Heart left ventricle (tissue), 16 donors: ENCODE data around the gene FOXJ3. TPM values are rescaled to one million over a fixed set of nuclear protein-coding genes. Genes with fewer than 3 reads are reported as not detected.

Experiments used
- ATAC-seq, 4 donors: fragments of 200-7000 bp; cut with Tn5 transposase; one replicate each; pipeline ENCODE4 v1.9.1; 2020 to 2022; ENCODE audit warnings: moderate library complexity in 4 of 4, mild to moderate bottlenecking in 3 of 4, moderate number of reproducible peaks in 1 of 4
- DNase-seq, 5 donors: peaks; one replicate each; pipeline ENCODE4 v3.0.0-alpha.2; 2020
- H3K27ac ChIP-seq, 12 donors: fragments of 200-600 bp; sonication (generic) in 4 of 12; one replicate each; pipeline versions ENCODE4 v1.5.0 to v1.8.0; 2016 to 2022; ENCODE audit warnings: mild to moderate bottlenecking in 2 of 12
- H3K27me3 ChIP-seq, 9 donors: fragments of 200-600 bp; sonication (generic) in 2 of 9; one replicate each; pipeline versions ENCODE4 v1.5.1 to v1.8.0; 2016 to 2022; ENCODE audit warnings: mild to moderate bottlenecking in 3 of 9
- H3K36me3 ChIP-seq, 9 donors: fragments of 200-600 bp; sonication (generic) in 2 of 9; one replicate each; pipeline versions ENCODE4 v1.5.0 to v1.8.0; 2018 to 2022; ENCODE audit warnings: mild to moderate bottlenecking in 2 of 9
- H3K4me1 ChIP-seq, 12 donors: fragments of 200-600 bp; sonication (generic) in 4 of 12; one replicate each; pipeline versions ENCODE4 v1.5.0 to v1.8.0; 2016 to 2022; ENCODE audit warnings: mild to moderate bottlenecking in 3 of 12
- H3K4me3 ChIP-seq, 12 donors: fragments of 200-600 bp; sonication (generic) in 4 of 12; one replicate each; pipeline versions ENCODE4 v1.5.0 to v1.8.0; 2017 to 2022; ENCODE audit warnings: mild to moderate bottlenecking in 9 of 12, moderate library complexity in 4 of 12
- H3K9me3 ChIP-seq, 12 donors: fragments of 200-600 bp; sonication (generic) in 4 of 12; one replicate each; pipeline versions ENCODE4 v1.5.0 to v1.8.0; 2016 to 2022; ENCODE audit warnings: mild to moderate bottlenecking in 1 of 12
- CTCF ChIP-seq, 12 donors: fragments of 200-600 bp; sonication (generic) in 4 of 12; IDR thresholded peaks; one replicate each; pipeline versions ENCODE4 v1.5.0 to v1.8.0; 2018 to 2022; ENCODE audit warnings: antibody characterized with exemption in 12 of 12, mild to moderate bottlenecking in 5 of 12
- POLR2A ChIP-seq, 2 donors: fragments of 450-650 bp; IDR thresholded peaks; one replicate each; pipeline ENCODE4 v1.6.1; 2017; ENCODE audit warnings: antibody characterized with exemption in 2 of 2, mild to moderate bottlenecking in 2 of 2, moderate library complexity in 2 of 2
- WGBS, 4 donors: extraction: QIAGEN DNeasy Blood & Tissue Kit in 2 of 4; methylation state at CpG; one replicate each; pipeline versions ENCODE4 v1.1.5 to v1.1.7; 2013 to 2018; 5-methylcytosine and 5-hydroxymethylcytosine counted together
- intact Hi-C, 10 donors: fragments of 100-400 bp; cut with DNase I; formaldehyde crosslinking; loops; one replicate each; pipeline versions ENCODE4 v1.11.1 to v1.14.2; 2022
- polyA plus RNA-seq, 2 donors: library from polyadenylated mRNA; stranded (reverse); fragments of 200-250 nt; gene quantifications; one replicate each; pipeline ENCODE4 v1.2.3, GENCODE V29; 2013
- total RNA-seq, 9 donors: library from RNA; depleted of rRNA in 2 of 9; stranded (reverse); fragments of >200 nt in 2 of 9; fragmentation: NEBNext Ultra II Directional in 3 of 9; extraction: Animal tissue kit (Norgen Biotek cat#: 25700) in 3 of 9; gene quantifications; one replicate each; pipeline versions ENCODE4 v1.1.0 to v1.2.4, GENCODE V29; 2016 to 2023
- donor health status: ischemic (EF 13 %, LVEDD 7.1; RV severe dilation, severe dysfunction).
- donor health status: healthy with polysubstance abuse.
- donor health status: DM: no; HTN: yes; CAD: no.
- donor health status: DM: no; HTN: no; CAD: no.
- donor health status: ischemic (EF 25% LVEDD 6.9; RV normal size, moderate dysfunction).
- donor health status: ischemic (EF 25% LVEDD 5.7; RV mildly dilated, moderate dysfunction).
- donor health status: healthy.
- donor health status: DM: yes; HTN: yes; CAD: no.
- donor health status: ischemic (EF 35%, LVEDD 5.7; RV mildly dilated, moderate dysfunction).
- donor health status: nonischemic (EF 11% LVEDD 7.7; RV severe dilation, severe dysfunction).
- donor health status: DM: yes; HTN: yes; CAD: no.
- donor health status: PGD.
- donor health status: ischemic (EF 29% LVEDD 5.4; RV normal size, mild dysfunction).
- donor health status: nonischemic (EF 23%, LVEDD 6.1; RV moderate dilation, normal function).

Gene FOXJ3
- total and polyA plus RNA-seq, 11 donors: 10.8 to 48.8 (median 36.4) TPM

DNA sequence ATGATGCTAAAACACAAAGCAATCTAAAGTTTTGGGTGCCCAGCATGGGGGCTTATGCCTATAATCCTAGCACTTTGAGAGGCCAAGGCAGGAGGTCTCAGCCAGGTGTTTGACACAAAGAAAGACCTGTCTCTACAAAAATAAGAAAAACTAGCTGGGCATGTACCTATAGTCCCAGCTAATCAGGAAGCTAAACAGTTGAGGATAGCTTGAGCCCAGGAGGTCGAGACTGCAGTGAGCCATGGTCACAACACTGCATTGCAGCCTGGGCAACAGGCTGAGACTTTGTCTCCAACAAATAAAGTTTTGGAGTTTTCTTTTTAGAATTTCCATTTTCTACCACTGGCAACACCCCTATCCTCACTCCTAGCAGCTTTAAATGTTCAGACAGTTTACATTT lies 115.4 kb downstream of the FOXJ3 start:
- no peaks in the 10 kb centered on the region for H3K27me3 ChIP-seq
- H3K27ac ChIP-seq: no peak overlapping the region
- H3K4me3 ChIP-seq: no peak overlapping the region
- H3K4me1 ChIP-seq: peaks cover 0 to 27% (median 8%) of the 10 kb centered on the region in 12 donors
- no peak for TF ChIP-seq POLR2A (IDR thresholded peaks at IDR 0.05)
- no peak for TF ChIP-seq CTCF (IDR thresholded peaks at IDR 0.05)
- no peaks in the 10 kb centered on the region for H3K36me3 ChIP-seq
- H3K9me3 ChIP-seq: peaks cover 0 to 4% (median 0%) of the 10 kb centered on the region in 12 donors
- WGBS, 4 donors: 68 to 81% (median 75%) methylated on average over 1 of the region's 1 CpG
- DNase-seq: no peak
- no peak for ATAC-seq
- intact Hi-C loops: loop anchor here in 1 of 10 donors (10.0 kb wide), 1 partner anchor 55 kb away; no protein-coding TSS in a partner anchor

DNA sequence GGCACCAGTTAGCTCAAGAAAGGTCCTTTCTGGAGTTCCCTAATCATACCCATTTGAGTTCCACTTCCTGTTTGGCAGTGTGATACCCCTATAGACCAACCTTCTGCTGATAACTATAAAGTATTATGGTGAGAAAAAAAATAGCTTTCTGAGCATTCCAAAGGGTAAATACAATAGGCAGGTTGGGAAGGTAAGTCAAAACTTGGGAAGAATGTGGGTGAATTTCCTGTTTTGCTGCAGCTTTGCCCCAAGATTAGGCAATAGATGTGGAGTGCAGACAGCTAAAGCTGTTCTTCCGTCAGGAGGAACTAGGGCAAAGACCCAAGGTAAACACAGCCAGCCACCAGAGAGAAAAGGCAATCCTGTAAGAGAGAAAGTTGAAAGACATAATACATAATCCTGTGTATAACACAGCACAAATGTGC lies 120.6 kb downstream of the FOXJ3 start:
- peak overlapping the region in 2 of 12 donors; percentile 6 to 51 for H3K27ac ChIP-seq
- intact Hi-C loops: loop anchor here in 1 of 10 donors (10.0 kb wide), 1 partner anchor 60 kb away; no protein-coding TSS in a partner anchor
- no peak overlapping the region for H3K4me3 ChIP-seq
- ATAC-seq (peak in 3 of 4 donors; percentile 44 to 82 (median 80)), DNase-seq (peak in 1 of 5 donors; percentile 40)
- H3K27me3 ChIP-seq: no peaks in the 10 kb centered on the region
- 47 to 63% (median 55%) methylated on average over 1 of the region's 1 CpG for WGBS, 4 donors
- H3K36me3 ChIP-seq: no peaks in the 10 kb centered on the region
- peaks cover 0 to 25% (median 0%) of the 10 kb centered on the region in 12 donors for H3K9me3 ChIP-seq
- H3K4me1 ChIP-seq: peaks cover 0 to 49% (median 28%) of the 10 kb centered on the region in 12 donors
- TF ChIP-seq POLR2A (IDR thresholded peaks at IDR 0.05) (no peak), CTCF (IDR thresholded peaks at IDR 0.05) (no peak)

- peaks cover 0 to 50% (median 33%) of the 10 kb centered on the region in 12 donors for H3K4me1 ChIP-seq
- ATAC-seq (no peak), DNase-seq (no peak)
- 49 to 65% (median 60%) methylated on average over 2 of the region's 2 CpGs for WGBS, 4 donors
- H3K36me3 ChIP-seq: no peaks in the 10 kb centered on the region
- no peak overlapping the region for H3K4me3 ChIP-seq
- no peaks in the 10 kb centered on the region for H3K27me3 ChIP-seq
- no peak overlapping the region for H3K27ac ChIP-seq
- peaks cover 0 to 25% (median 0%) of the 10 kb centered on the region in 12 donors for H3K9me3 ChIP-seq
- TF ChIP-seq POLR2A (IDR thresholded peaks at IDR 0.05) (no peak), CTCF (IDR thresholded peaks at IDR 0.05) (no peak)
- intact Hi-C loops: loop anchor here in 1 of 10 donors (10.0 kb wide), 1 partner anchor 64 kb away; no protein-coding TSS in a partner anchor
Measured at GRCh38 chr1:42211224-42211623, 123.8 kb downstream of the FOXJ3 start.

- Histone ChIP-seq H3K4me3 (no peak overlapping the region), H3K27ac (no peak overlapping the region), H3K36me3 (peaks cover 0 to 2% (median 0%) of the 10 kb centered on the region in 9 donors), H3K27me3 (no peaks in the 10 kb centered on the region), H3K4me1 (peaks cover 0 to 50% (median 33%) of the 10 kb centered on the region in 12 donors), H3K9me3 (peaks cover 0 to 25% (median 0%) of the 10 kb centered on the region in 12 donors)
- no peak for DNase-seq
- ATAC-seq: peak in 2 of 4 donors; percentile 17 to 33
- WGBS, 4 donors: 86 to 90% (median 88%) methylated on average over 5 to 6 of the region's 6 CpGs
- no peak for TF ChIP-seq POLR2A (IDR thresholded peaks at IDR 0.05)
- no peak for TF ChIP-seq CTCF (IDR thresholded peaks at IDR 0.05)
- intact Hi-C loops: loop anchor here in 1 of 10 donors (10.0 kb wide), 1 partner anchor 64 kb away; no protein-coding TSS in a partner anchor
Measured at GRCh38 chr1:42210421-42211133, 124.5 kb downstream of the FOXJ3 start.
